Ishikawa (cell line): ENCODE measurements around the gene TMEM38A.

Source experiments
- CEBPB ChIP-seq: IDR thresholded peaks from 2 replicates; pipeline ENCODE4 v1.6.1; 2012
- CREB1 ChIP-seq: IDR thresholded peaks from 2 replicates; pipeline ENCODE4 v1.6.1; 2012; ENCODE audit warnings: low read depth
- EGR1 ChIP-seq: IDR thresholded peaks from 2 replicates; pipeline ENCODE4 v1.6.1; 2012
- EP300 ChIP-seq: IDR thresholded peaks from 2 replicates; pipeline ENCODE4 v1.6.1; 2012; ENCODE audit warnings: borderline replicate concordance
- FOXM1 ChIP-seq: IDR thresholded peaks from 2 replicates; pipeline ENCODE4 v1.6.1; 2012; ENCODE audit warnings: low read depth, borderline replicate concordance
- MAX ChIP-seq: IDR thresholded peaks from 2 replicates; pipeline ENCODE4 v1.6.1; 2012
- NFIC ChIP-seq: IDR thresholded peaks from 2 replicates; pipeline ENCODE4 v1.6.1; 2012
- RAD21 ChIP-seq: IDR thresholded peaks from 2 replicates; pipeline ENCODE4 v1.6.1; 2012; ENCODE audit warnings: low read depth
- REST ChIP-seq: IDR thresholded peaks from 2 replicates; pipeline ENCODE4 v1.6.1; 2012; ENCODE audit warnings: low read depth, mild to moderate bottlenecking
- TAF1 ChIP-seq: IDR thresholded peaks from 2 replicates; pipeline ENCODE4 v1.6.1; 2012; ENCODE audit warnings: low read depth, mild to moderate bottlenecking
- TCF12 ChIP-seq: IDR thresholded peaks from 2 replicates; pipeline ENCODE4 v1.6.1; 2012; ENCODE audit warnings: low read depth
- TEAD4 ChIP-seq: IDR thresholded peaks from 2 replicates; pipeline ENCODE4 v1.6.1; 2012
- USF1 ChIP-seq: IDR thresholded peaks from 2 replicates; pipeline ENCODE4 v1.6.1; 2012
- YY1 ChIP-seq: IDR thresholded peaks from 2 replicates; pipeline ENCODE4 v1.6.1; 2012; ENCODE audit warnings: low read depth
- ZBTB7A ChIP-seq: IDR thresholded peaks from 2 replicates; pipeline ENCODE4 v1.6.1; 2012; ENCODE audit warnings: low read depth

Gene TMEM38A

GRCh38 chr19:16698914-16699313 is 38.0 kb downstream of the TMEM38A start:
- no peak for TF ChIP-seq MAX
- TF ChIP-seq EP300 = no peak
- TF ChIP-seq EGR1 = no peak
- TF ChIP-seq FOXM1 = no peak
- TF ChIP-seq CREB1 = no peak
- TF ChIP-seq ZBTB7A = no peak
- TF ChIP-seq NFIC = no peak

GRCh38 chr19:16702123-16702522 is 41.2 kb downstream of the TMEM38A start:
- no peak for TF ChIP-seq ZBTB7A
- no peak for TF ChIP-seq CEBPB
- no peak for TF ChIP-seq USF1
- no peak for TF ChIP-seq NFIC
- TF ChIP-seq REST = no peak
- no peak for TF ChIP-seq EGR1
- no peak for TF ChIP-seq RAD21
- no peak for TF ChIP-seq YY1
- TF ChIP-seq CREB1 = no peak
- no peak for TF ChIP-seq MAX
- no peak for TF ChIP-seq TCF12
- TF ChIP-seq TAF1 = no peak
- no peak for TF ChIP-seq EP300

GRCh38 chr19:16703677-16704076 is 42.7 kb downstream of the TMEM38A start:
- TF ChIP-seq ZBTB7A (no peak), FOXM1 (no peak), TCF12 (no peak), MAX (no peak), NFIC (no peak), REST (no peak), EP300 (no peak), CEBPB (no peak), EGR1 (no peak), YY1 (no peak), TAF1 (no peak), TEAD4 (no peak)

GRCh38 chr19:16714702-16715287 is 53.9 kb downstream of the TMEM38A start:
- no peak for TF ChIP-seq CEBPB
- TF ChIP-seq RAD21 = peak; percentile 97
- no peak for TF ChIP-seq YY1
- TF ChIP-seq TCF12 = no peak
- no peak for TF ChIP-seq NFIC
- TF ChIP-seq REST = 0 out of 2 replicates have a peak, but pooled peaks have one; percentile 11
- TF ChIP-seq EGR1 = no peak

- no peak for TF ChIP-seq CEBPB
- no peak for TF ChIP-seq EGR1
- TF ChIP-seq CREB1 = no peak
- TF ChIP-seq FOXM1 = no peak
- no peak for TF ChIP-seq TCF12
- TF ChIP-seq RAD21 = no peak
- no peak for TF ChIP-seq ZBTB7A
- TF ChIP-seq NFIC = no peak
- TF ChIP-seq MAX = no peak
- no peak for TF ChIP-seq TEAD4
- TF ChIP-seq EP300 = no peak
- TF ChIP-seq REST = no peak
- no peak for TF ChIP-seq TAF1
- no peak for TF ChIP-seq USF1
- TF ChIP-seq YY1 = no peak
Observed at GRCh38 chr19:16715611-16716010, 54.7 kb downstream of the TMEM38A start.
